HG02870 (cell line): ENCODE measurements around the gene DUS2.
A peak's percentile ranks its signal among the peaks of the same experiment; 100 is the strongest.

Source experiments
- ATAC-seq: cut with Tn5 transposase; IDR thresholded peaks from one replicate; pipeline ENCODE4 v1.9.1; 2021; ENCODE audit warnings: mild to moderate bottlenecking, moderate library complexity; ENCODE audit not compliant: unreplicated experiment

DUS2 gene

GRCh38 chr16:68074850-68075555 lies 51.9 kb downstream of the DUS2 start:
- ATAC-seq = peak; percentile 76

- ATAC-seq = no peak
These were observed 52.9 kb downstream of the DUS2 start for GRCh38 chr16:68075980-68076379.

GRCh38 chr16:68076560-68076959 lies 53.5 kb downstream of the DUS2 start:
- no peak for ATAC-seq

- ATAC-seq = no peak
These were observed 55.0 kb downstream of the DUS2 start for GRCh38 chr16:68077866-68078700.

- no peak for ATAC-seq
These were observed 55.8 kb downstream of the DUS2 start for GRCh38 chr16:68078701-68079375.

- no peak for ATAC-seq
These were observed 56.2 kb downstream of the DUS2 start for GRCh38 chr16:68079376-68079625.

GRCh38 chr16:68079626-68080344 lies 56.7 kb downstream of the DUS2 start:
- no peak for ATAC-seq

- ATAC-seq = no peak
These were observed 59.0 kb downstream of the DUS2 start for GRCh38 chr16:68081861-68082628.

- ATAC-seq = no peak
These were observed 59.6 kb downstream of the DUS2 start for GRCh38 chr16:68082629-68083238.

- ATAC-seq = no peak
These were observed 60.2 kb downstream of the DUS2 start for GRCh38 chr16:68083239-68083781.

- no peak for ATAC-seq
These were observed 60.9 kb downstream of the DUS2 start for GRCh38 chr16:68083861-68084503.

GRCh38 chr16:68084504-68085258 lies 61.6 kb downstream of the DUS2 start:
- ATAC-seq = peak; percentile 65

- ATAC-seq = peak; percentile 45
These were observed 62.4 kb downstream of the DUS2 start, which contains the start of gene NFATC3 for GRCh38 chr16:68085259-68086071. Gene NFATC3, plus strand, starts transcription at chr16:68085370. Its CDS starts 312 bp downstream, at chr16:68085682.

GRCh38 chr16:68086336-68086841 lies 63.3 kb downstream of the DUS2 start:
- no peak for ATAC-seq

- ATAC-seq = no peak
These were observed 63.8 kb downstream of the DUS2 start for GRCh38 chr16:68086860-68087268.

GRCh38 chr16:68087688-68088087 lies 64.6 kb downstream of the DUS2 start:
- ATAC-seq = no peak
